ENCODE data around the gene ADD1.
"Not testable (repeated sequence)": the region's sequence is repeated elsewhere in the genome, so short reads cannot be mapped to it uniquely, and the experiment has no call there.

Gene ADD1

DNA sequence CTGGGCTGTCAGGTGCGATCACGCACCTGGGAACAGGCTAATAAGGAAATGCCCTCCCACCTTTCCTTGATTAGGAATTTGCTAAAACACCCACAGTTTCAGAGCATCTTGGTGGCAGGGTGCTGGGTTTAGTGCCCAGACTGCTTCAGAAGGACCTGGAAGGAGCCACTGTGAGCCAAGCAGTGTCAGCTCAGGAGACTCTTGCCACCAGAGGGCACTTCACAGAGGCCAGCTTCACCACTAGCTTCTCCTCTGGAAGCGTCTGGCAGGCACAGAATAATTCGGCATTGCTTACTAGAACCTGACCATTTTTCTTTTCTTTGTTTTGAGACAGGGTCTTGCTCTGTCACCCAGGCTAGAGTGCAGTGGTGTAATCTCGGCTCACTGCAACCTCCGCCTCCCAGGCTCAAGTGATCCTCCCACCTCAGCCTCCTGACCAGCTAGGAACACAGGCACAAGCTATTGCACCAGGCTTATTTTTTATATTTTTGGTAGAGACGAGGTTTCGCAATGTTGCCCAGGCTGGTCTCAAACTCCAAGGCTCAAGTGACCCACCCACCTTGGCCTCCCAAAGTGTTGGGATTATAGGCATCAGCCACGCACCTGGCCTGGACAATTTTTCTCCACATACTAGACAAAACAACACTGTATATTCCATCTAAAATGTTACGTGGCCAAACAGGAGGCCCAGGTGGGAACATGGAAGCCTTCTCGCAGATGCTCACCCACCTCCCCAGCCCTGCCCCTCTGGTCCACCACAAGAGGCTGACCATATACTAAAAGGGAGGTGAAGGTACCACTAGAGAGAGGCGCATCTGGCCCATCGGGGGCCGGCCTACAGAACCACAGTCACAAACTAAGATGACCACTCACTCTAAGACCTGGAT lies 105.5 kb downstream of the ADD1 start:
- DNase-seq: no peak

DNA sequence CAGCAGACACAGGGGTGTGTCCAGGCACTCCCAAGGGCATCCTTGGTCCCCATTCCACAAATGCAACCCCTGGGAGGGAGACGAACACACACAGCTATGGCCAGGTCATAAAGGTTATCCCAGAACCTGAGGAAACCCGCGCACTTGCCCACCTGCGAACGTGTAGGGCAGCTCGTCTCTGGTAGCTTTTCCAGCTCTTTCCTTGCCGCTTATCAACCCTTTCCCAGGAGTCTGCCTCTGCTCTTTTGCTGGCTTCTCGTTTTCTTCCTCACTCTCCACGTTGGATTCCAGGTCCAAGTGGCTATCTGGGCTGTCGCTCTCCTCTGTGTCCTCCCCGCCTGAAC lies 106.1 kb downstream of the ADD1 start:
- DNase-seq: no peak

DNA sequence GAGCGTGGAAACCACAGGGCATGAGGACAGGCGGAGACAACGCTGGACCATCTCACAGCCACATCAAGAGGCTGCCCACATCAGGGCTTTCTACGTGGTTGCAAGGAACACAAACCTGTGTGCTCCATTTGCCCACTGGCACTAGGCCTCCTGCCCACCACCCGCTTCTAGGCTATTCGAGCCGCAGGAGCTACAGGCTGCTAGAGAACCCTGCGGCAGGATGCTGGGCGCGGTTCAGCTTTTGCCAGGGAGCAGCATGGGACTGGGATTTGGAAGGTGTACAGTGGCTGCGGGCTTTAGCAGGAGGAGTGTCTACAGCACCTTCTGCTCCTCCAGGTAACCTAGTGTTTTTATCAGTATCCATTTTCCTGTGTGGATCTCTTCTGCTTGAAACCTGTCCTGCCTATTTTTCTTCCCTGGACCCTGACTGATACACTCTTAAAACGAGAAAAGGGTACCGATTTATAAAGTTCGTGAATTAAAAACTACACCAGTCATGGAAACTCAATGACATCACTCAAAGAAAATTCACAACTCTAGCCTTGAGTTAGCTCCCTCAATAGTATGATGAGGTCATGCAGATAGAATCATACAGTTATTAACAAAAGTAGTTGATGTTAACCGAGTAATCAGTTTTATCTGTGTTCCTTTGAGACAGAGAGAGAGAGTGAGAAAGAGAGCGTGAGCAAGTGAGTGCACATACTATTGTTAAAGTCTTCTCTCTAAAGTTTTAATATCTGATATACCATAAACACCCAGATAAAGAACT lies 106.8 kb downstream of the ADD1 start:
- no peak for DNase-seq

DNA sequence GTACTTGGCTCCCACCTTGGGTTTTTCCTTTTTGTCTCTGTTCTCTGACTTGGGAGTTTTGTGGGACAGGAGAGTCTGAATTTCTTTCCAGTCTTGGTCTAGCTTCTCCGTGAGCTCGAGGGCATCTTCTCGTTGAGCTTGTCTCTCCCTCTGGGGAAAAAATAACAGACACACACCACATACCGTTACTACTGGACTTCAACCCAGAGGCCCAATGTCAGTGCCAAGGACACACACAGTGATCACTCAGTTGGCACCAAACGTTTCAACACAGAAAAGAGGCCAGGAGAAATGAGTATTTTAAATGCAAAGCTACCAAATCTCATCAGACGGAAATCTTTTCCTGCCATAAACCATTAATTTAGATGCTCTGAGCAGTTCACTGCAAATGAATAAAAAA lies 109.9 kb downstream of the ADD1 start:
- DNase-seq: no peak

DNA sequence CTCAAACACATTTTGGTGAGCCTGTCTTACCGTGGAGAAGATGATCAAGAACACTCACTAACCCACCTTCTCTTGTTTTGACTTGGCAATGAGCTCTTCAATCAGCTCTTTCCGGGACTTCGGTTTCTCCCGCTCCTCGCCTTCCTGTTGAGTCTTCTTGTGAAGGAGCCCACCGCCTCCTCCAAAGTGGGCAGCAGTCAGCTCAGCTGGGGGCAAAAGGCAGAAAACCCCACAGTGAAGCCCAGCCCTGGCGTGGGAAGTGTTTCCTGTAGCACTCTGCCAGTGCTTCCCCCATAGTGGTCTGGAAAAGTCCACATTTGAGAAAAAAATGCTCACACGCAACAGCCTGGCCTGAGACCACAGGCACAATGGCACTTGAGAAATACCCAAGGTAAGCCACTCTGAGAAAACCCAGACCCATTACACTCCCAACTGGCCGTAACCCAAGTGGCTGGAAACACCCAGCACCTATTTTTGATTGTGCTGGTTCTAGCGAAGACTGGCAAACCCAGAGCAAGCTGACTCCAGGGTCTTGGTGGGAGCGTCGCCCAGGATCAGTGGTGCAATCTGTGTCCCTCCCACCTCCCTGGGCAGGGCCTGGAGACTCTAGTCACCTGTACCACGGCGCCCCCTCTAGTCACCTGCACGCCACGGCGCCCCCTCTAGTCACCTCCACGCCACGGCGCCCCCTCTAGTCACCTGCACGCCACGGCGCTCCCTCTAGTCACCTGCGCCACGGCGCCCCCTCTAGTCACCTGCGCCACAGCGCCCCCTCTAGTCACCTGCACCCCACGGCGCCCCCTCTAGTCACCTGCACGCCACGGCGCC lies 110.9 kb downstream of the ADD1 start:
- DNase-seq: peak; percentile 49 to 64

DNA sequence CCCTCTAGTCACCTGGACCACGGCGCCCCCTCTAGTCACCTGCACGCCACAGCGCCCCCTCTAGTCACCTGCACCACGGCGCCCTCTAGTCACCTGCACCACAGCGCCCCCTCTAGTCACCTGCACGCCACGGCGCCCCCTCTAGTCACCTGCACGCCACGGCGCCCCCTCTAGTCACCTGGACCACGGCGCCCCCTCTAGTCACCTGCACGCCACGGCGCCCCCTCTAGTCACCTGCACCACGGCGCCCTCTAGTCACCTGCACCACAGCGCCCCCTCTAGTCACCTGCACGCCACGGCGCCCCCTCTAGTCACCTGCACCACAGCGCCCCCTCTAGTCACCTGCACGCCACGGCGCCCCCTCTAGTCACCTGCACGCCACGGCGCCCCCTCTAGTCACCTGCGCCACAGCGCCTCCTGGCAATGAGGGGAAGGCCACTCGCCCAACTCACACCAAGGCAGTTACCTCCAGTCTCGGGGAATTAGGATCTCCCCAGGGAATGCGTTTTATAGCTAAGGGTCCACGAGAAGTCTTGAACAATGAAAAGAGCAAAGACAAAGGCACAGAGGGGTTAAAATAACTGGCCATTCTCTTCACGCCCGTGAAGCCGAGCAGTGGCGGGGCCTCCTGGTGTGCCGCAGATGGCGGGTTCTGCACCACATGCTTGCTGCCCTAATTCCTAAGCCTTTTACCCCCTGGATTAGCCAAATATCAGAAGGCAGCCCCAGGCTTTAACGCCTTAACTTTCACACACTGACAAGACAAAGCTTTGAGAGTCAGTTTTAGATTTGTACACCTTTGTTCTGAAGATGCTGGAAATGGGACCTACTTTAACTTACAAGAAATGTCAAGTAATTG lies 111.8 kb downstream of the ADD1 start:
- not testable (repeated sequence) for DNase-seq

DNA sequence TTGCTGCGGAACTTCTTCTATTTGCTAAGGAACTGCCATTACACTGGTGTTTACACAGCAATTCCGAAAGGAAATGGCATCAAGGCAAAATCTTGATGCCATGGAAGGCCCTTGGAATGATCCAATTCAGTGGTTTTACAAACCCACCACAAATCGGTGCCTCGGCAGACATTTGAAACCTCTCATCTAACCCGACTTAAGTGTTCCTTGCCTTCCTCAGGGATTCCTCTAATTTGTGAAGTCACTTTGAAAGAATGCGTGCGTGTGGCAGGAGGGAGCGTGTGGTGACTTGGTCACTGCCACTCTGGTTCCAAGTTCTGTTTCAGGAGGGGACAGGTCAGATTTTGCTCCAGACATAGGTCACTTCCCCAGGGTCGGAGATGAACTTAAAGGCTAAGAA lies 114.8 kb downstream of the ADD1 start:
- DNase-seq: no peak

DNA sequence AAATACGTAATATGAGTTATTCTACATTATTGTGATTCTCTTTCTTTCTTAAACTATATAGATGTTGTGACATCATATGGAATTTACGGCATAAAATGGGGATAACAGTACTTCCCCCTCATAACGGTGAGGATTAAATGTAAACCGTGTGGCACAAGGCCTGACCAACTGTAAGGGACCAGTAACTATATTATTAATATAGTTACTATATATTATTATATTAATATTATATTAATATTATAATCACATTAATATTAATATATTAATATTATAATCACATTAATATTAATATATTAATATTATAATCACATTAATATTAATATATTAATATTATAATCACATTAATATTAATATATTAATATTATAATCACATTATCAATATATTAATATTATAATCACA lies 116.8 kb downstream of the ADD1 start:
- DNase-seq: not testable (repeated sequence)

DNA sequence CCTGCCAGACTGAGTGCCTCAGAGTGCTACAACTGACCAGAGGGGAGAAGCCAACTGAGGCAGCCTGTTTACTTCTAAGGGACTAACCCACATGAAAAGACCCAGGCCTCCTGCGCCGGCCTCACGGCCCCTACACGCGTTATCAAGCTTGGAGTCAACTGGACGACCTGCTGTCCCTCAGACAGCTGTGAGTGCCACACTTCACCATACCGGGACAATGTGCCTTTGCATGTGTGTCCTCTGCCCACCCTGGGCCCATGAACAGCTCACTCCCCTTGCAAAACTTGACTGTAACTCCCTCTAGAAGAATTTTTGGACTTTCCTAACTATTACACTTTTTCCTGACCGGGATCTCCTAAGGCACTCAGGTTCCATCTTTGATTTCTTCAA lies 117.8 kb downstream of the ADD1 start:
- no peak for DNase-seq

DNA sequence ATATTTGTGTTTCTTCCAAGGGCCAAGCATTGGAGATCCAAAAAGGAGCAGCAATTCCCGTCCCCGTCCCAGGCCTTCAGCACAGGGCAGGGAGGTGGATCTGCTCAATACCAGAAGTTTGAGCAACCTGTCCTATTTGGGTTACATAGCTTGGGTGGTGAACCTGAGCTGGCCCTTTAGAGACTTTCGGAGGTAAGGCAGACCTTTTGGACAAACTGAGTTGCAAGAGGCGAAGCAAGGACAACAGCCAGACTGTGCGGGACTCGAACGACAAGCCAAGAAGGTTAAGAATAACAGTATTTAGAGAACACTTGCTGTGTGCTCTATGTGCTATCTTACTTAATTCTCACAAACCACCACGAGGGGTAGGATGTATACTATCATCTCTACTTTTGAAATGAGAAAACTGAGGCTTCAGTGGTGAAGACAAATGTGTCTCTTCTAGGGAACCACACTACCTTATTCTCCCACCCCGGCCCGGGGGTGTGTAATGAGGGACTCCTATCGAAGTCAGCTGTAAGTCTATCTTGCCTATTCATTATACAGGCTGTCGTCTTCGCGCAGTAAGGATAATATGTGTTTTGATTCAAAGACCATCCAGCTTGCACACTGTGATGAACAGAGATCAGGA lies 118.3 kb downstream of the ADD1 start:
- DNase-seq: peak in 1 of 2 donors; percentile 53

DNA sequence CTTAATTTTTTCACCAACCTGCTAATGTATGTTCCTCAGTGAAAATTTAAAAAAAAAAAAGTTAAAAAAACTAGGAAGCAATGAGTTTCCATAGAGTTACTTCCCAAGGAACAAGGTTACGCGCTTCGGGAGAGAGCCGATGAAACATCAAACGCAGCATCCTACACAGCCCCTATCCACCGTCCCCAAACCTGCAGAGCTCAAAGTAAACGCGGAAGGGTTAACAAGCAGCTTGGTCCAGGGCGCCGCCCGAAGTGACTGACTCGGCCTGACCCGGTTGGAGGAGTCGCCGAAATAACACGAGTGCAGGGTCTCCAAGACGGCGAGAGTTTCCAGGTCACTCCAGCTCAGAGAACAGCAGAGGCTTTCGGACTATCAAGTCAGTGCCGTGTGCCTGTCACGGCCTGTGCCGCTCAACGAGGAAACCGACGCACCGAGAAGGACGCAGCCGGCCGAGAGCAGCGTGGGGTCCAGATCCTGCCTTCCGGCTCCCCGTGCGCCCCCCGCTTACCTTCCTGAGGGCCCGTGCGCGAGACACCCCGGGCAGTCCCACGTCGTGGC lies 119.0 kb downstream of the ADD1 start:
- DNase-seq: no peak

DNA sequence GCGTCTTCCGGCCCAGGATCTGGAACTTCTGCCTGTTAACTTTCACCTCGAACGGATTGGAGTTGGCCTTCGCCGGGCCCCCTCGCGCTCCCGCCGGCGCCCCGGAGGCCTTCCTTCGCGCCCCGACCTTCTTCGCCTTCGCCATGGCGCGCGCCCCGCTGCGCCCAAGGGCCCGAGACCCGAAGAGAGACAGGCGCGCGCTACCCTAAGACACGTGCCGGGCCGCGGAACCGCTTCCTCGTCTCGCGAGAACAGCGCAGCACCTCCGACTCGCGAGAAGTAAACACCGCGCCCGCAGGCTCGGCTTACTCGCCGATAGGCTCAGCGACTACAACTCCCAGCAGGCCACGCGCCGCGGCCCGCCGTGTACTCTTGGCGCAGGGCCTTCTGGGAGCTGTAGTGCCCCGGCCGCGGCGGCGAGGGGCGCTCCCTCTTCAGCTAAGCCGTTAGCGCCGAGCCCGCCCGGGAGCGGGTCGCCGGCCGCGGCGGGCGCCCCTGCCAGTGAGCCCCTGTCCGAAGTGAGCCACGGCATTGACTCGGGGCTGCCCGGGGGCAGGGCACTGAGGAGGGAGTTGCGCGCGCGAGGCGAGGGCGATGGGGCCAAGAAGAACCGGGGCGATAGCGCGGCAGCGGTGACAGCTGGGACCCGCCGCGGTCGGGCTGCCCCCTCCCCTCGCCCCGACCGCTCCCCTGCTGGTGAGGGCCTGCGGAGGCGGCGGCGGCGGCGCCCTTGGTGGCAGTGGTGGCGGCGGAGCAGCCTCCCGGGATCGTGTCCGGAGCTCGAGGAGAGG lies 119.7 kb downstream of the ADD1 start, which contains the start of the genes GRK4 and NOP14:
GRK4 (plus strand) TSS at position 397 of the 791 bp plus-strand sequence. CDS start 500 bp downstream, outside the sequence.
NOP14 (minus strand) TSS at position 232 of the 791 bp plus-strand sequence; CDS start at position 145, 87 bp downstream.
- peak; percentile 97 to 98 for DNase-seq

DNA sequence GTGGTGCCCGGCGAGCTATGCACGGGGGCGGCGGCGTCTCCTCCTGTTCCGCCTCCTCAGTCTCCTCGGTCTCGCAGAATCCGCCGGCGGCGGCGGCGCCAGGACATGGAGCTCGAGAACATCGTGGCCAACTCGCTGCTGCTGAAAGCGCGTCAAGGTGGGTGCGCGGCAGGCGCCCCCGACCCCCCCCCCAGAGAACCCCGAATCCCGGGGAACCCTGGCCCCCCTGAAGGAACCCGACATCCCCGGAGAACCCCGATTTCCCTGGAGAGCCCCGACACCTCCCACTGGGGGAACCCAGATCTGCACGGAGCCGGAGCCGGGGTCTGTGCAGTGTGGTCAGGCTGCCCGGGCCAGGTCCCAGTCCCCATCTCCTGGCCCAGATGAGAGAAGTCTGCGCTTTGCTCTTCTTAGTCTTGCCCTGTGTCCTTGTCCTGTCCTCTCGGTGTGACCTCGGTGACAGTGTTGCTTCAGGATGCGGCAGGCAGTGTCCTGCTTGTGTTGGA lies 120.4 kb downstream of the ADD1 start:
- no peak for DNase-seq

DNA sequence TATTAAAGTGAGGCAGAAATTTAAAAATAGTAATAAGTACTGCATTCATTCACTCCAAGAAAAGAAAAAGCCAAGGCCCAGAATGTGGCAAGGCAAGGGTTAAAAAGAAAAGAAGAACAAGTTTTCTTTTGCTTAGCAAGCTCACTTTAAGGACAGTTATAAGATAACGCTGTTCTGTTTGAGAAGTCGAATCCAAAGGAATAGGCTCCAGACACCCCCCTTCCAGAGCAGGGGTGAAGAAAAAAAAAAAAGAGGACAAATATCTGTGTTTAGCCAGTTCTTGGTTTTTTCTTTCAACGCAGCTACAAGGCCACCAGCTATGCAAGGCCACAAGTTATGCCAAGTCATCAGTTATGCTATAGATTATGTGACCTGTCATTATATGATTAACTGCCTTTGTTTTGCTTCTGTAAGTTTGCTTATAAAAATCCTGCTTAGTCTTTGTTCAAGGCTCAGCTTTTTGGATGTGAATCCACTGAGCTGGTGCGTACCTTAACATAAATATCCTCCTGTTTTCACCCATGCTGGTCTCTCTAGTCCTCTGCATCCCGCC lies 121.1 kb downstream of the ADD1 start:
- no peak for DNase-seq

DNA sequence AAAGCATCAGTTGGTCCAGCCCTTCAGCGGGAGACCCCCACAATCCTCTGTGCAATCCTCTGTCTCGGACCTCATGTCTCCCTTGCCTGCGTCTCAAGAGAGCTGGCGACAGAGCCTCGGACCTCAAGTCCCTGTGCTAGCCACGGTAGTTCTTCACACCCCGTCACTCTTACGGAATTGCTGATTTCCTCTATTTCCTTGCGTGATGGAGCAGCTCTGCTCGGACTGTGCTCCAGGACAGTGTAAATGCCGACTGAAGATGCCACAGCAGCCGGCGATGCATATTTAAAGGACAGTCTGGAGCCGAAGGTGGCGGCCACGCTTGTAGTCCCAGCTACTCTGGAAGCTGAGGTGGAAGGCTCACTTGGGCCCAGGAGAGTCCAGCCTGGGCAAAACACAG lies 121.6 kb downstream of the ADD1 start:
- no peak for DNase-seq

DNA sequence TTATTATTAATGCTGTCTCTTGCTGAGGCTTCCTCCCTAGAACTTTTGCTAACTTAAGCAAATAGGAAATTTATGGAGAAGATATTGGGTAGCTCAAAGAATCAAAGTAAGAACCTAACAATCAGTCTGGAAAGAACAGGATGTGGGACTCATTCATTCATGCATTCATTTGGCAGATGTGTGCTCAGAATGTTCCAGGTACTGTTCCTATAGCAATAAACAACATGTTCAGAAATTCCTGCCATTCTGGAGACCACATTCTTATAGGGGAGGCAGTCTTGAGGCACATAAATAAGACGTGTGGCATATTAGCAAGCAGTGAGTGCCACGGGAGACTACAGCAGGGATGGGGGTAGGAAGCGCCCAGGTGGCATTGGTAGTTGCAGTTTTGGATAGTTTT lies 124.7 kb downstream of the ADD1 start:
- DNase-seq: no peak

DNA sequence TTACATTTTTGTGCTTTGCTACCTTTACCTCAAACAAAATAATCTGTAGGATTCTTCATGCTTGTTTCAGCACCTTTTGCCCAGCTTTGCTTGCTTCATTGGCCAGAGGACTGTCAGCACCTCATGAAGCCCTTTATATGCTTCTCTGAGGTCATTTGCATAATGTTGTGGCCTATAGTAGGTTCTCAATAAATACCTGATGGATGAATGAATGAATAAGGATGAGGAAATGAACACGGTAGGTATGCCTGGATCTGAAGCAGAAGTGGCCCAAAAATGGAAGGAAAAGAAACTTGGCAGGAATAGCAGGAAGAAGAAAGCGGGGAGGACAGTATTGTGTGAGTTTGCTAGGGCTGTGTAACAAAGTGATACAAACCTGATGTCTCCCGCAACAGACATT lies 127.6 kb downstream of the ADD1 start:
- no peak for DNase-seq

DNA sequence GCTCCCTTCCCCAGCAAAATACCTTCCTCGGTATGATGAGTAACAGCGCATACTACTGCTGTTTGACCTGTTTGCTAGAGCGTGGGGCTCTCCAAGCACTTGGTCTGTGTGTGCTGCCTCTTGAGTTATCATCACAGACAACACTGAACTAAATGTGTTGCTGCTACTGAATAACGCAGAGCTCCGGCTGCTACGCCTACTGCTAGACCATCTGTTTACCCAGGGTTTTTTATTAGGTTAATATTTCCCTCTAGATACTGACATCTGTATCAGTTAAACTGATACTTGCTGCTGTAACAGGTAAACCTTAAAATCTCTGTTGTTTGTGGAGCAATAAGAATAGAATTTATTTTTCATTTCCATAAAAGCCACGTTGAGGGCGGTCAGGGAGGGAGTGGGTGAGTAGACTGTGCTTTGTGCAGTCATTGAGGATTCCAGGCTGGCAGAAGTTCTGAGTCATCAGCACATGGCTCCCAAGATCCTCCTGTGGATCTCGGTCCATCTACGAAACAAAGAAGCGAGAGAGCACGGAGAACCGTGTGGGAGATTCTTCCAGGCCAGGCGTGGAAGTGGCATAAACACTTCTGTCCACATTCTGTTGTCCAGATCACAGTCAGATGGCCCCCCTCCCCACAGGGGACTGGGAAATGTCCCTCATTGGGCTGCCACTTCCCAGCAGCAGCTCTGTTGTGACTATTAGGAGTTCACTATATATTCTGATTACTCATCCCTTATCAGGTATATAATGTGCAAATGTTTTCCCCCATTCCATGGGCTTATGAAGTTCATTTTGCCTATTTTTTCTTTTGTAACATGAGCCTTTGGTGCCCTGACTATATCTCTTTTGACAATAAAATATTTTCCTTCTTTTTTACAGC lies 133.8 kb downstream of the ADD1 start:
- no peak for DNase-seq
